Lower lobe of right lung (tissue), 2 donors: Measurements from ENCODE around the gene DXO. TPM values are rescaled to one million over a fixed set of nuclear protein-coding genes. Genes with fewer than 3 reads are reported as not detected.

ENCODE experiments used
- ATAC-seq, 2 donors: fragments of 200-7000 bp; cut with Tn5 transposase; one replicate each; pipeline ENCODE4 v1.9.1; 2020 to 2022; ENCODE audit warnings: mild to moderate bottlenecking in 2 of 2, moderate library complexity in 2 of 2
- DNase-seq: peaks from one replicate; pipeline ENCODE4 v3.0.0-alpha.2; 2020
- H3K27ac ChIP-seq: fragments of 200-600 bp; one replicate; pipeline ENCODE4 v1.8.0; 2022
- H3K27me3 ChIP-seq: fragments of 200-600 bp; one replicate; pipeline ENCODE4 v1.8.0; 2022; ENCODE audit warnings: low read depth
- H3K36me3 ChIP-seq: fragments of 200-600 bp; one replicate; pipeline ENCODE4 v1.8.0; 2022; ENCODE audit warnings: mild to moderate bottlenecking
- H3K4me1 ChIP-seq: fragments of 200-600 bp; one replicate; pipeline ENCODE4 v1.8.0; 2022
- H3K4me3 ChIP-seq: fragments of 200-600 bp; one replicate; pipeline ENCODE4 v1.8.0; 2022; ENCODE audit warnings: mild to moderate bottlenecking
- H3K9me3 ChIP-seq: fragments of 200-600 bp; one replicate; pipeline ENCODE4 v1.8.0; 2022
- CTCF ChIP-seq: fragments of 200-600 bp; IDR thresholded peaks from one replicate; pipeline ENCODE4 v1.8.0; 2022; ENCODE audit warnings: antibody characterized with exemption, mild to moderate bottlenecking
- intact Hi-C: fragments of 100-400 bp; cut with DNase I; formaldehyde crosslinking; loops from one replicate; pipeline ENCODE4 v1.11.0; 2022
- total RNA-seq: library from RNA; stranded (reverse); fragmentation: NEBNext Ultra II Directional; extraction: Animal tissue kit (Norgen Biotek cat#: 25700); gene quantifications from one replicate; pipeline ENCODE4 v1.2.1, GENCODE V29; 2021
- donor health status: DM: no; HTN: yes; CAD: no; lungs with severe emphysema.

DXO gene
- total RNA-seq, 1 donor from 2014 or later = 16.5 TPM

- peak overlapping the region; percentile 39 for H3K4me3 ChIP-seq
- intact Hi-C loops = no loop called here
- H3K27ac ChIP-seq = no peak overlapping the region
- ATAC-seq (no peak), DNase-seq (no peak)
- H3K36me3 ChIP-seq = peaks cover 54% of the 10 kb centered on the region
- H3K4me1 ChIP-seq = peaks cover 20% of the 10 kb centered on the region
- H3K9me3 ChIP-seq = no peaks in the 10 kb centered on the region
- TF ChIP-seq CTCF = no peak
- no peaks in the 10 kb centered on the region for H3K27me3 ChIP-seq
Observed at GRCh38 chr6:31947070-31947675, 24.8 kb downstream of the DXO start.

- peaks cover 20% of the 10 kb centered on the region for H3K4me1 ChIP-seq
- intact Hi-C loops = no loop called here
- TF ChIP-seq CTCF = no peak
- ATAC-seq = peak; percentile 3 to 4
- H3K27ac ChIP-seq = peak overlapping the region; percentile 87
- H3K4me3 ChIP-seq = peak overlapping the region; percentile 39
- H3K9me3 ChIP-seq = no peaks in the 10 kb centered on the region
- DNase-seq = no peak
- peaks cover 47% of the 10 kb centered on the region for H3K36me3 ChIP-seq
- H3K27me3 ChIP-seq = no peaks in the 10 kb centered on the region
Observed at GRCh38 chr6:31946370-31946885, 25.5 kb downstream of the DXO start.

GRCh38 chr6:31945507-31946369, 26.2 kb downstream of the DXO start, which contains the start of gene CFB:
TSS of gene CFB (plus strand) at chr6:31946095. CDS start at chr6:31946222, 127 bp downstream.
- H3K27me3 ChIP-seq = no peaks in the 10 kb centered on the region
- peaks cover 20% of the 10 kb centered on the region for H3K4me1 ChIP-seq
- TF ChIP-seq CTCF = no peak
- H3K9me3 ChIP-seq = no peaks in the 10 kb centered on the region
- intact Hi-C loops = no loop called here
- peak within 1 kb of the TSS; percentile 39 for H3K4me3 ChIP-seq
- DNase-seq = peak; percentile 80
- peak; percentile 87 to 89 for ATAC-seq
- peaks cover 42% of the 10 kb centered on the region for H3K36me3 ChIP-seq
- peak within 1 kb of the TSS; percentile 87 for H3K27ac ChIP-seq

- H3K4me3 ChIP-seq = peak overlapping the region; percentile 39
- H3K27ac ChIP-seq = peak overlapping the region; percentile 87
- H3K4me1 ChIP-seq = peaks cover 20% of the 10 kb centered on the region
- peaks cover 43% of the 10 kb centered on the region for H3K36me3 ChIP-seq
- intact Hi-C loops = no loop called here
- TF ChIP-seq CTCF = no peak
- ATAC-seq = no peak
- H3K9me3 ChIP-seq = no peaks in the 10 kb centered on the region
- no peaks in the 10 kb centered on the region for H3K27me3 ChIP-seq
- DNase-seq = no peak
Observed at GRCh38 chr6:31945154-31945506, 26.8 kb downstream of the DXO start.

- Histone ChIP-seq H3K4me1 (peaks cover 20% of the 10 kb centered on the region), H3K27ac (no peak overlapping the region), H3K27me3 (no peaks in the 10 kb centered on the region), H3K9me3 (no peaks in the 10 kb centered on the region), H3K36me3 (peaks cover 54% of the 10 kb centered on the region), H3K4me3 (no peak overlapping the region)
- intact Hi-C loops = no loop called here
- no peak for DNase-seq
- ATAC-seq = no peak
- no peak for TF ChIP-seq CTCF
Observed at GRCh38 chr6:31943742-31944141, 28.2 kb downstream of the DXO start.
